CD8-positive, alpha-beta memory T cell (primary cell): ENCODE results near the gene RPS21. TPM values are rescaled to one million over a fixed set of nuclear protein-coding genes. Genes with fewer than 3 reads are reported as not detected.

Experiments used
- CTCF ChIA-PET: fragments of 350-600 bp; sonication (Branson Sonifier 250); formaldehyde crosslinking; loops from one replicate; lab custom pipeline; 2021; ENCODE audit warnings: antibody characterized with exemption; lab: Charles Lee
- POLR2A ChIA-PET: fragments of 350-600 bp; sonication (Branson Sonifier 250); formaldehyde crosslinking; loops from one replicate; lab custom pipeline; 2021; ENCODE audit warnings: antibody characterized with exemption; lab: Charles Lee
- DNase-seq, 5 donors: peaks; one replicate each; pipeline versions ENCODE4 v3.0.0 to v3.0.0-alpha.2; 2020 to 2022; ENCODE audit warnings: mixed read lengths in 1 of 5
- H3K27ac ChIP-seq: one replicate; pipeline ENCODE4 v1.7.0; 2013; ENCODE audit warnings: low read depth, mild to moderate bottlenecking, low read length, moderate library complexity
- H3K27me3 ChIP-seq: 2 replicates; pipeline ENCODE4 v1.7.0; 2013; ENCODE audit warnings: low read length, mild to moderate bottlenecking; ENCODE audit not compliant: insufficient read depth, poor library complexity, severe bottlenecking
- H3K36me3 ChIP-seq: 2 replicates; pipeline ENCODE4 v1.7.0; 2013; ENCODE audit warnings: mild to moderate bottlenecking, low read length, moderate library complexity; ENCODE audit not compliant: insufficient read depth
- H3K4me1 ChIP-seq: 2 replicates; pipeline ENCODE4 v1.7.0; 2013; ENCODE audit warnings: mild to moderate bottlenecking, low read length, moderate library complexity; ENCODE audit not compliant: insufficient read depth
- H3K4me3 ChIP-seq: 2 replicates; pipeline ENCODE4 v1.7.0; 2013; ENCODE audit warnings: mild to moderate bottlenecking, low read length
- H3K9me3 ChIP-seq: 2 replicates; pipeline ENCODE4 v1.7.0; 2013; ENCODE audit warnings: mild to moderate bottlenecking, low read length
- H3K27ac Mint-ChIP-seq, 8 donors: one replicate each; pipeline ENCODE4 v1.8.0; 2020 to 2021; ENCODE audit warnings: mixed read lengths in 8 of 8, mild to moderate bottlenecking in 6 of 8, inconsistent platforms in 3 of 8, moderate library complexity in 3 of 8
- H3K27me3 Mint-ChIP-seq, 2 donors: one replicate each; pipeline ENCODE4 v1.8.0; 2020 to 2021; ENCODE audit warnings: mixed read lengths in 2 of 2, mild to moderate bottlenecking in 1 of 2, moderate library complexity in 1 of 2
- H3K36me3 Mint-ChIP-seq, 3 donors: one replicate each; pipeline ENCODE4 v1.8.0; 2020 to 2021; ENCODE audit warnings: mixed read lengths in 3 of 3, inconsistent platforms in 1 of 3, mild to moderate bottlenecking in 1 of 3
- H3K4me1 Mint-ChIP-seq, 3 donors: one replicate each; pipeline ENCODE4 v1.8.0; 2020 to 2021; ENCODE audit warnings: mixed read lengths in 3 of 3, inconsistent platforms in 1 of 3, mild to moderate bottlenecking in 1 of 3
- H3K4me3 Mint-ChIP-seq, 7 donors: one replicate each; pipeline ENCODE4 v1.8.0; 2020 to 2021; ENCODE audit warnings: mixed read lengths in 7 of 7, mild to moderate bottlenecking in 6 of 7, moderate library complexity in 4 of 7, inconsistent platforms in 2 of 7
- H3K9me3 Mint-ChIP-seq, 5 donors: one replicate each; pipeline ENCODE4 v1.8.0; 2020 to 2022; ENCODE audit warnings: mixed read lengths in 5 of 5, mild to moderate bottlenecking in 3 of 5, moderate library complexity in 2 of 5, inconsistent platforms in 1 of 5
- polyA plus RNA-seq: library from polyadenylated mRNA; unstranded; fragments of 300-500 nt; fragmentation: Illumina TruSeq; gene quantifications from one replicate; pipeline ENCODE4 v1.2.3, GENCODE V29; 2021
- total RNA-seq, 2 experiments: library from RNA; stranded (reverse); gene quantifications; one replicate each; pipeline ENCODE4 v1.2.3, GENCODE V29; 2021

RPS21 gene
- total and polyA plus RNA-seq, 3 experiments from 2014 or later = 2,034 to 2,161 (median 2,072) TPM

- no peaks in the 10 kb centered on the region for H3K27me3 ChIP-seq
Observed at GRCh38 chr20:62359491-62360121, 27.3 kb upstream of the RPS21 start.

DNA sequence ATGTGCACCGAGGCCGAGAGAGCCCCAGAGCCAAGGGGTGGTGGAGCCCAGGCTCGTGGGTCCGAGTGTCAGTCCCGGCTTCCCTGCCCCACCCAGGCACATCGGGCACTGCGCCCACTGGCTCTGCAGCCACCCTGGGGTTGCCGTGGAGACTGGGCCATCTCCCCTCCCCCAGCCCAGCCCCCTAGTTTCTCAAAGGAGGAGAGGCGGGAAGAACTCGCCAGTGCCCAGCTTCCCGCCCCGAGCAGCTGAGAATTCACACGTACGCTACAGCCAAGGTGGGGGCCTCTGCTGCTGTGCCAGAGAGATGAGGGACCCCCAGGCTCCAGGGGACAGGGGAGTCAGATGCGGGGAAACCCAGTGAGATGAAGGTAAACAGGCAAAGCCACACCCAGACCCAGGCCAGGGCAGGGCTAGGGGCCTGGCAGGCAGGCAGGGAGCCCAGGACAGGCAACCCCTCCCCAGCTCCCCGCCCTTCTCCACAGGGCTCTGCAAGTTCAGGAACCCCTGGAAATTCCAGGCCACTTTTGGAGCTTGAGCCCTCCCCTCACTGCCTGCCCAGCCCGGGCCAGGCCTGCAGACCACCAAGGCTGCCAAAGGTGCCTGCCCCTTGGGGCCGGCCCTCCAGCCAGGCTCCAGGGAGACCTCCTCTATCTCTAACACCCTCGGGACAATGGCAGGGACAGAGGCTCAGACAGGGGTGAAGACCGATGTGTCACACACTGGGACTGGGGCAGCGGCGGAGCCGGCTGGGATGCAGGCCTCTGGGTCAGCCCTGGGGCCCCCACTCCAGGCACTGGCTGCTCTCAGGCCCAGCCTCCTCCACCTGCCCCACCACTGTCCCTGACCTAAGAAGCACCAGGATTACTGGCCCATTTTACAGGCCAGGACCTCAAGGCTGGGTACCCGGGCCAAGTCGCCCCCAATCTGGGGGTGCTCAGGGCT is 25.8 kb upstream of the RPS21 start:
- H3K9me3 Mint-ChIP-seq = no peaks in the 10 kb centered on the region
- Histone ChIP-seq H3K27ac (no peak overlapping the region), H3K4me1 (peaks cover 1% of the 10 kb centered on the region), H3K27me3 (peaks cover 4% of the 10 kb centered on the region), H3K4me3 (no peak overlapping the region), H3K9me3 (no peaks in the 10 kb centered on the region), H3K36me3 (no peaks in the 10 kb centered on the region)
- H3K4me3 Mint-ChIP-seq = no peak overlapping the region
- H3K4me1 Mint-ChIP-seq = no peaks in the 10 kb centered on the region
- H3K36me3 Mint-ChIP-seq = no peaks in the 10 kb centered on the region
- DNase-seq = no peak
- H3K27me3 Mint-ChIP-seq = peaks cover 9 to 22% of the 10 kb centered on the region in 2 donors
- H3K27ac Mint-ChIP-seq = no peak overlapping the region
- ChIA-PET POLR2A (no interaction called here), CTCF (no interaction called here)

More at GRCh38 chr20:62359491-62360121, 27.3 kb upstream of the RPS21 start:
- CTCF ChIA-PET = no interaction called here
- no peak overlapping the region for H3K4me3 Mint-ChIP-seq
- H3K27me3 Mint-ChIP-seq = peaks cover 6 to 10% of the 10 kb centered on the region in 2 donors
- Histone ChIP-seq H3K4me3 (no peak overlapping the region), H3K27ac (peak overlapping the region; percentile 24), H3K4me1 (no peaks in the 10 kb centered on the region), H3K36me3 (no peaks in the 10 kb centered on the region), H3K9me3 (no peaks in the 10 kb centered on the region)
- H3K27ac Mint-ChIP-seq = no peak overlapping the region
- no peaks in the 10 kb centered on the region for H3K4me1 Mint-ChIP-seq
- POLR2A ChIA-PET = no interaction called here
- no peaks in the 10 kb centered on the region for H3K9me3 Mint-ChIP-seq
- no peak for DNase-seq
- H3K36me3 Mint-ChIP-seq = no peaks in the 10 kb centered on the region

GRCh38 chr20:62361799-62362589 is 24.9 kb upstream of the RPS21 start:
- Histone ChIP-seq H3K4me1 (peaks cover 7% of the 10 kb centered on the region), H3K9me3 (no peaks in the 10 kb centered on the region), H3K36me3 (no peaks in the 10 kb centered on the region), H3K4me3 (no peak overlapping the region), H3K27me3 (peaks cover 8% of the 10 kb centered on the region), H3K27ac (no peak overlapping the region)
- CTCF ChIA-PET = no interaction called here
- POLR2A ChIA-PET = no interaction called here
- Mint-ChIP-seq H3K4me3 (no peak overlapping the region), H3K4me1 (no peaks in the 10 kb centered on the region), H3K36me3 (no peaks in the 10 kb centered on the region), H3K27ac (no peak overlapping the region), H3K9me3 (no peaks in the 10 kb centered on the region), H3K27me3 (peaks cover 9 to 22% of the 10 kb centered on the region in 2 donors)
- DNase-seq = no peak

GRCh38 chr20:62362590-62362940 is 24.3 kb upstream of the RPS21 start:
- Mint-ChIP-seq H3K4me1 (peaks cover 0 to under 1% (median 0%) of the 10 kb centered on the region in 3 donors), H3K27ac (no peak overlapping the region), H3K27me3 (peaks cover 10 to 22% of the 10 kb centered on the region in 2 donors), H3K36me3 (no peaks in the 10 kb centered on the region), H3K4me3 (no peak overlapping the region), H3K9me3 (no peaks in the 10 kb centered on the region)
- ChIA-PET CTCF (no interaction called here), POLR2A (no interaction called here)
- no peak overlapping the region for H3K4me3 ChIP-seq
- peaks cover 10% of the 10 kb centered on the region for H3K27me3 ChIP-seq
- H3K9me3 ChIP-seq = no peaks in the 10 kb centered on the region
- no peak for DNase-seq
- H3K4me1 ChIP-seq = peaks cover 9% of the 10 kb centered on the region
- no peaks in the 10 kb centered on the region for H3K36me3 ChIP-seq
- no peak overlapping the region for H3K27ac ChIP-seq

- Mint-ChIP-seq H3K4me3 (no peak overlapping the region), H3K4me1 (peaks cover 0 to 5% (median 0%) of the 10 kb centered on the region in 3 donors), H3K27ac (no peak overlapping the region), H3K27me3 (peaks cover 12 to 23% of the 10 kb centered on the region in 2 donors), H3K9me3 (no peaks in the 10 kb centered on the region), H3K36me3 (no peaks in the 10 kb centered on the region)
- Histone ChIP-seq H3K27me3 (peaks cover 13% of the 10 kb centered on the region), H3K27ac (no peak overlapping the region), H3K9me3 (no peaks in the 10 kb centered on the region), H3K4me3 (no peak overlapping the region), H3K4me1 (peaks cover 16% of the 10 kb centered on the region), H3K36me3 (no peaks in the 10 kb centered on the region)
- ChIA-PET CTCF (interaction anchor here (1.9 kb wide), 1 partner anchor 19 kb away, joined by 5 read pairs; no protein-coding TSS in a partner anchor), POLR2A (no interaction called here)
- no peak for DNase-seq
Observed at GRCh38 chr20:62362991-62363919, 23.6 kb upstream of the RPS21 start.

- ChIA-PET CTCF (interaction anchor here (1.9 kb wide), 1 partner anchor 18 kb away, joined by 5 read pairs; no protein-coding TSS in a partner anchor), POLR2A (no interaction called here)
- Mint-ChIP-seq H3K4me3 (no peak overlapping the region), H3K9me3 (no peaks in the 10 kb centered on the region), H3K27ac (no peak overlapping the region), H3K4me1 (peaks cover 0 to 8% (median 2%) of the 10 kb centered on the region in 3 donors), H3K36me3 (no peaks in the 10 kb centered on the region), H3K27me3 (peaks cover 14 to 27% of the 10 kb centered on the region in 2 donors)
- no peak overlapping the region for H3K4me3 ChIP-seq
- H3K27ac ChIP-seq = no peak overlapping the region
- H3K27me3 ChIP-seq = peaks cover 18% of the 10 kb centered on the region
- H3K9me3 ChIP-seq = no peaks in the 10 kb centered on the region
- peaks cover 18% of the 10 kb centered on the region for H3K4me1 ChIP-seq
- no peak for DNase-seq
- H3K36me3 ChIP-seq = no peaks in the 10 kb centered on the region
Observed at GRCh38 chr20:62363920-62364851, 22.7 kb upstream of the RPS21 start.
